MG63 (cell line): ENCODE measurements around the gene ATP5IF1. TPM values are rescaled to one million over a fixed set of nuclear protein-coding genes. Genes with fewer than 3 reads are reported as not detected.

Experiments used
- DNase-seq: peaks from one replicate; pipeline ENCODE4 v3.0.0-alpha.2; 2020
- H3K27me3 ChIP-seq: fragments of 250-450 bp; sonication (Bioruptor Pico); 2 replicates; pipeline ENCODE4 v1.5.1; 2020; ENCODE audit warnings: mild to moderate bottlenecking, moderate library complexity
- H3K36me3 ChIP-seq: fragments of 250-450 bp; sonication (Bioruptor Pico); 2 replicates; pipeline ENCODE4 v1.5.1; 2020; ENCODE audit warnings: mild to moderate bottlenecking, moderate library complexity
- H3K4me3 ChIP-seq: fragments of 250-450 bp; sonication (Bioruptor Pico); 2 replicates; pipeline ENCODE4 v1.5.1; 2020; ENCODE audit warnings: mild to moderate bottlenecking, moderate library complexity
- H3K9me3 ChIP-seq: fragments of 250-450 bp; sonication (Bioruptor Pico); 2 replicates; pipeline ENCODE4 v1.5.1; 2020; ENCODE audit warnings: mild to moderate bottlenecking, moderate library complexity
- total RNA-seq: library from RNA; depleted of rRNA; stranded (reverse); fragments of >200 nt; shearing (Covaris generic); gene quantifications from 2 replicates; pipeline ENCODE4 v1.2.3, GENCODE V29; 2014; ENCODE audit warnings: low replicate concordance; rRNA removed

The ATP5IF1 gene
- total RNA-seq, 1 experiment from 2014 or later, result 56.3 TPM

GRCh38 chr1:28280977-28281381 is 45.1 kb downstream of the ATP5IF1 start:
- Histone ChIP-seq H3K4me3 (no peak overlapping the region), H3K36me3 (peaks cover 58% of the 10 kb centered on the region), H3K27me3 (no peaks in the 10 kb centered on the region), H3K9me3 (no peaks in the 10 kb centered on the region)
- no peak for DNase-seq

- Histone ChIP-seq H3K4me3 (no peak overlapping the region), H3K36me3 (peaks cover 56% of the 10 kb centered on the region), H3K27me3 (no peaks in the 10 kb centered on the region), H3K9me3 (no peaks in the 10 kb centered on the region)
- no peak for DNase-seq
Observed at GRCh38 chr1:28281608-28282425, 45.9 kb downstream of the ATP5IF1 start.

- no peak overlapping the region for H3K4me3 ChIP-seq
- peaks cover 52% of the 10 kb centered on the region for H3K36me3 ChIP-seq
- DNase-seq, result no peak
- H3K9me3 ChIP-seq, result no peaks in the 10 kb centered on the region
- H3K27me3 ChIP-seq, result no peaks in the 10 kb centered on the region
Observed at GRCh38 chr1:28282426-28283407, 46.8 kb downstream of the ATP5IF1 start.

- Histone ChIP-seq H3K4me3 (no peak overlapping the region), H3K27me3 (no peaks in the 10 kb centered on the region), H3K9me3 (no peaks in the 10 kb centered on the region), H3K36me3 (peaks cover 21% of the 10 kb centered on the region)
- no peak for DNase-seq
Observed at GRCh38 chr1:28286111-28286510, 50.2 kb downstream of the ATP5IF1 start.

Other genes with a start within 250 kb of the ATP5IF1 start
- 7.2 and 23.1 TPM in 2 replicates for gene EYA3, start 147.5 kb upstream of the ATP5IF1 start, total RNA-seq
- gene PTAFR, start 59.4 kb upstream of the ATP5IF1 start, total RNA-seq, result 0.49 TPM in 1 of 2 replicates, not detected in the other
- 115 and 155 TPM in 2 replicates for gene DNAJC8, start 3.1 kb upstream of the ATP5IF1 start, total RNA-seq
- gene SESN2, start 23.4 kb downstream of the ATP5IF1 start, total RNA-seq, result 13.4 and 19.0 TPM in 2 replicates
- 21.1 and 30.0 TPM in 2 replicates for gene MED18, start 92.9 kb downstream of the ATP5IF1 start, total RNA-seq
- gene PHACTR4, start 133.6 kb downstream of the ATP5IF1 start, total RNA-seq, result 0.07 and 6.9 TPM in 2 replicates